SK-N-MC (cell line): ENCODE results near the gene EFNA3.

Source experiments
- DNase-seq: peaks from one replicate; pipeline ENCODE4 v3.0.0-alpha.2; 2011; ENCODE audit warnings: low read depth, low spot score
- H3K27ac ChIP-seq: fragments of 200-600 bp; sonication (generic); 2 replicates; pipeline ENCODE4 v1.5.1; 2016; ENCODE audit warnings: mixed run types
- H3K36me3 ChIP-seq: fragments of 200-600 bp; sonication (generic); 2 replicates; pipeline ENCODE4 v1.6.1; 2017; ENCODE audit warnings: antibody characterized with exemption, low read length, mixed read lengths; ENCODE audit not compliant: insufficient read depth
- H3K4me3 ChIP-seq: fragments of 200-600 bp; sonication (generic); 2 replicates; pipeline ENCODE4 v1.5.1; 2016
- H3K9ac ChIP-seq: fragments of 200-600 bp; sonication (generic); 2 replicates; pipeline ENCODE4 v1.8.0; 2017; ENCODE audit warnings: mixed run types, mixed read lengths; ENCODE audit not compliant: insufficient read length
- H3K9me3 ChIP-seq: fragments of 200-600 bp; sonication (generic); 2 replicates; pipeline ENCODE4 v1.6.1; 2017; ENCODE audit warnings: low read depth, mild to moderate bottlenecking, antibody characterized with exemption, low read length, moderate library complexity, mixed read lengths
- EZH2 ChIP-seq: fragments of 200-600 bp; sonication (generic); IDR thresholded peaks from one replicate; pipeline ENCODE4 v1.6.1; 2017; ENCODE audit warnings: antibody characterized with exemption
- FOXP2 ChIP-seq: optimal IDR thresholded peaks from 2 replicates; pipeline ENCODE3; 2011; ENCODE audit warnings: mild to moderate bottlenecking, moderate library complexity; ENCODE audit not compliant: insufficient read depth; ENCODE audit errors: extremely low read length, control extremely low read depth
- POLR2AphosphoS5 ChIP-seq: IDR thresholded peaks from 2 replicates; pipeline ENCODE4 v1.6.1; 2012; ENCODE audit warnings: mild to moderate bottlenecking, low read depth, low read length, borderline replicate concordance

Gene EFNA3

GRCh38 chr1:155093911-155094621 is 15.4 kb downstream of the EFNA3 start:
- peak overlapping the region; percentile 33; the same call in 1 of the 2 replicates for H3K4me3 ChIP-seq
- no peaks in the 10 kb centered on the region for H3K9me3 ChIP-seq
- no peak overlapping the region for H3K9ac ChIP-seq
- DNase-seq, result no peak
- no peaks in the 10 kb centered on the region for H3K36me3 ChIP-seq
- H3K27ac ChIP-seq, result no peak overlapping the region
- no peak for TF ChIP-seq EZH2
- TF ChIP-seq FOXP2, result no peak
- no peak for TF ChIP-seq POLR2AphosphoS5

GRCh38 chr1:155094622-155094948 is 15.9 kb downstream of the EFNA3 start:
- H3K27ac ChIP-seq, result no peak overlapping the region
- no peak for DNase-seq
- H3K4me3 ChIP-seq, result 0 out of 2 replicates have a peak overlapping the region, but pooled peaks have one; percentile 14
- H3K36me3 ChIP-seq, result no peaks in the 10 kb centered on the region
- no peak for TF ChIP-seq FOXP2
- no peak for TF ChIP-seq POLR2AphosphoS5
- TF ChIP-seq EZH2, result no peak
- H3K9ac ChIP-seq, result no peak overlapping the region
- no peaks in the 10 kb centered on the region for H3K9me3 ChIP-seq

GRCh38 chr1:155099331-155099730 is 20.7 kb downstream of the EFNA3 start:
- Histone ChIP-seq H3K27ac (no peak overlapping the region), H3K9me3 (no peaks in the 10 kb centered on the region), H3K9ac (no peak overlapping the region), H3K36me3 (no peaks in the 10 kb centered on the region), H3K4me3 (no peak overlapping the region)
- TF ChIP-seq EZH2, result no peak
- DNase-seq, result no peak

GRCh38 chr1:155103325-155103724 is 24.7 kb downstream of the EFNA3 start:
- Histone ChIP-seq H3K27ac (no peak overlapping the region), H3K4me3 (no peak overlapping the region), H3K9ac (no peak overlapping the region), H3K9me3 (no peaks in the 10 kb centered on the region), H3K36me3 (no peaks in the 10 kb centered on the region)
- TF ChIP-seq EZH2, result no peak
- TF ChIP-seq POLR2AphosphoS5, result no peak
- no peak for TF ChIP-seq FOXP2
- no peak for DNase-seq

- Histone ChIP-seq H3K4me3 (no peak overlapping the region), H3K36me3 (no peaks in the 10 kb centered on the region), H3K9me3 (no peaks in the 10 kb centered on the region), H3K27ac (no peak overlapping the region), H3K9ac (no peak overlapping the region)
- DNase-seq, result no peak
- TF ChIP-seq POLR2AphosphoS5 (no peak), EZH2 (no peak), FOXP2 (no peak)
Measured at GRCh38 chr1:155104605-155105534, 26.2 kb downstream of the EFNA3 start.

GRCh38 chr1:155105604-155106011 is 27.0 kb downstream of the EFNA3 start:
- H3K36me3 ChIP-seq, result no peaks in the 10 kb centered on the region
- no peak overlapping the region for H3K27ac ChIP-seq

GRCh38 chr1:155106862-155107261 is 28.2 kb downstream of the EFNA3 start:
- Histone ChIP-seq H3K9me3 (no peaks in the 10 kb centered on the region), H3K4me3 (no peak overlapping the region), H3K9ac (no peak overlapping the region), H3K36me3 (no peaks in the 10 kb centered on the region), H3K27ac (no peak overlapping the region)
- TF ChIP-seq FOXP2, result no peak
- no peak for TF ChIP-seq POLR2AphosphoS5
- TF ChIP-seq EZH2, result no peak
- no peak for DNase-seq

More at GRCh38 chr1:155105604-155106011, 27.0 kb downstream of the EFNA3 start:
- no peak overlapping the region for H3K9ac ChIP-seq
- H3K9me3 ChIP-seq, result no peaks in the 10 kb centered on the region
- no peak for DNase-seq
- no peak for TF ChIP-seq EZH2
- no peak for TF ChIP-seq FOXP2
- no peak for TF ChIP-seq POLR2AphosphoS5
- no peak overlapping the region for H3K4me3 ChIP-seq

- Histone ChIP-seq H3K27ac (no peak overlapping the region), H3K4me3 (no peak overlapping the region)
- no peak for DNase-seq
Measured at GRCh38 chr1:155107309-155108264, 28.9 kb downstream of the EFNA3 start.

More at GRCh38 chr1:155107309-155108264, 28.9 kb downstream of the EFNA3 start:
- H3K9me3 ChIP-seq, result no peaks in the 10 kb centered on the region
- TF ChIP-seq POLR2AphosphoS5 (no peak), FOXP2 (no peak), EZH2 (no peak)
- no peaks in the 10 kb centered on the region for H3K36me3 ChIP-seq
- H3K9ac ChIP-seq, result no peak overlapping the region
